Stimulated activated CD4-positive, alpha-beta T cell treated with anti-CD3 and anti-CD28 coated beads, TNF-alpha, amount 100 ng/mL, for 24 hours (primary cell): ENCODE measurements around the gene HNF1B.
A peak's percentile ranks its signal among the peaks of the same experiment; 100 is the strongest.
"Not testable (repeated sequence)": the region's sequence is repeated elsewhere in the genome, so short reads cannot be mapped to it uniquely, and the experiment has no call there.

Experiments used
- DNase-seq, 3 experiments: peaks; one replicate each; pipeline ENCODE4 v3.0.0-alpha.2; 2020; ENCODE audit warnings: low read depth in 3 of 3

HNF1B gene

DNA sequence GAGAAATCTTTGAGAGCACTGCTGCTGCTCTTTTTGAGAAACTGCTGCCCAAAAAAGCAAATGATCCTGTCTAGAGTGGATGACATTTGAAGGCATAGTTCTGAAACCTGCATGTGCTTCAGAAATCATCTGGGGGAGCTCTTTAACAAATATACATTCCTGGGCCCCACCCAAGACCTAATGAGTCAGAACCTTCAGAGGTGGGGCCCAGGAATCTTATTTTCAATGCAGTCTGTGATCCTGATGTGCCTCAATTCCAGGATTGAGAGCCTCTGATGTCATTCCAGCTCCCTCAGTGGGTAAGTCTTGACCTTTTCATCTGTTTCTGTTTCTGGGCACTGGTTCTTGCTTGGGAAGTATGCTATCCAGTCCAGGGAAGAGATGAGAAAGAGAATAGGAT, 42.3 kb downstream of the HNF1B start:
- DNase-seq = no peak

DNA sequence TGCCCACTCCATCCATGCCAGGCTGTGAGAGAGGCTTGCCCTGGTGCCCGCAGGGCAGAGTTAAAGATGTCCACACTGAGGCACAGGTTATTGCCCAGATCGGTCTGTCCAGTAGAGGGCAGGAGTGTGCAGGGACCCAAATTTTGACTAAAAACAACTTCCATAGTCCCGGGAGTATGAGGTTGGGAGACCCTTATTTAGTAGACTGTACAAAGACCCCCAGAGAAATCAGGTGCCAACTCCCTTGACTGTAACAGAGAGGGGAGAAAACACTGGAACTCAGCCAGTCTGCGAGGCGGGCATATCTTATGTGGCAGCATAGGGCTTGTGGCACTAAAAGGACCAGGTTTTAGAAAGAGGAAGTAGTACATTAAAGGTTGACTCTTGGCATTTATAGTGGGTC, 43.4 kb downstream of the HNF1B start:
- DNase-seq = peak in 1 of 3 experiments; percentile 43

DNA sequence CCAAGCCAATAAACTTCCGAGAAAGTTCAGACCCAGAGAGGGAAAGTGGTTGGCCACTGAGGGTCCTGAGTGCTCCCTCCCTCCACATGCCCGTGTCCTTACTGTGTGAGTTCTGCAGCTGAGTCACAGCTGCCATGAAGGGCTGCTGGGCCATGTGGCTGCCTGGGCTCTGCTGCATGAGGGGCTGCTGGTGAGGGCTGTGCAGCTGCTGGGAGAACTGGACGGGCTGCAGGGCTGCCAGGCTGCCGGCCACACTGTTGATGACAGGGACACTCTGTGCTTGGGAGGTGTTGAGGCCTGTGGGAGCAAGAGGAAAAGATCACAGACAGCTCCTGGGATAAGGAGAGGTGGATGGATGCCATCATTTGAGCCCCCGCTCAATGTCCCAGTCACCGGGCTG, 44.0 kb downstream of the HNF1B start:
- no peak for DNase-seq

DNA sequence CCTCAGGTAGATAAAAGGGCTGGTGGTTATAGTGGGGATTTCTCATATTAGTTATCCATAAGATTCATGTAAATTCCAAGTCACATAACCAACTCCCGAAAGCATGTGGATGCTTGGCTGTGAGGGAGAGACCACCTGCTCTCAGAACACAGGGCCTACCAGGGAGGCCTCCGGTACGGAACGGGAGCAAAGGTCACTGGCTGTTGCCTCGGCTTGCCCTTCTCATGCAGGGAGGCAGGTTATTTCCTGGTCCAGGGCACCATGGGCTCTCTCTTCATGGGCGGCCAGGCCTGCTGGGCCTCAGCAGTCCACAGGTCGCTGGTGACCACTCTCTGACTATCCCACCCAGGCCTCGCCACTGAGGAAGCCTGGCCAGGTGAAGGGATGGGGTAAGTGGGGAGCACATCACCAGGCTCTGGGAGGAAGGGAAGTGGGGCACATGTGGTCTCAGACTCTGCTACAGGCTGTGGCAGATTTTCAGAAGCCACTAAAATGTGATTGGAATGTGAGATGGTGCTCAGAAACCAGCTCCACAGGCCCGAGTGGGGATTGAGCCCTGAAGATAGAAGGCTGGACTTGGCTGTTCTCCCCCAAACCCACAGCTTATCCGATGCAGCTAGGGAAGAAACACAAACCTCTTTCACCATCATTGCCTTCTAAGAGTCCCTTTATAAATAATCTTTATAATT, 45.4 kb downstream of the HNF1B start:
- no peak for DNase-seq

DNA sequence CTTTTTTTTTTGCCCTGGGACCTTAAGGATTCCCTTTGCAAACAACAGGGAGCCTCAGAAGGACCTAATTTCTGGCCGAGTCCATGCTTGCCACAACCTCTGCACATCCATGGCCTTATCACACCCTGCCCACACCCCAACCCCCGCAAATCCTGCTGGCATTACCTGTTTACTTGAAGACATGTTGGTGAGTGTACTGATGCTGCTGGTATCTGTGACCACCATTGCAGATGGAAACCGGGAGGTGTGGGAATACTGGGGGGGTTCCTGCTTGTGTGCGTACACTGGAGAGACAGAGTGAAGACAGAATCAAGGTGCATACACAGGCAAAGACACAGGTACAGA, 46.0 kb downstream of the HNF1B start:
- DNase-seq = no peak

DNA sequence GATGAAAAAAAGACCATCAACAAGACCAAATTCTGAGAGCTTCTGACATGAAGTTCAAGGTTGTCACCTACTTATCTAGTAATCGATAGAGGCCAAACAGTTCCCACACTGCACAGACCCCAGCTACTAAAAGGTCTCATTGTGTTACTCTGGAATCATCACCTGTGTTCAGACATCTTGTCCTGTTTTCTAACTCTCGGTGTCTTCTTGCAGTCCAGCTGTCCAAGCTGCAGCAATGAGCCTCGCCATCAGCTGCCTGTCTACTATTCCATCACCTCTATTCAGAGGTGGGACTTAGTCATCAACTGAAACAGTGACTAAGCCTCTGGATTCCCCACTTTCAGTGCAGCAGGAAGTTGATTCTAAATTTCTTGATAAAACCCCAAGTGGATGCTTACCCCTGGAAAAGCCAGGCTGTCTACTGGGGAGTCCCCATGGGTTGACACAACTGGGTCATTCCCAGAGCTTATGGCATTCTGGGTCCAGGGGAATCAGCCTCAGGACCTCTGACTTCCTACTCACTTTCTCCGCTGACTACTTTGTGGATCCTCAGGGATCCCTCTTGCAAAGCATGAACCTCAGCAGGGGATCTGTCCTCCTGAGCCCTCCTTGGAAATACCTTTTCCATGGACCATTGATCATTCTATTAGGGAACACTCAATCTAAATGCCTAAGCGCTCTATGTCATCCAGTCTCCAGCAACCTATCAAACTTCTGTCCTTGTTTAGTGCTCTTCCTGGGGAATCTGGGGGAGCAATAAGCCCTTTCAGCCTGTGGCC, 46.5 kb downstream of the HNF1B start:
- peak in 1 of 3 experiments; percentile 3 for DNase-seq

DNA sequence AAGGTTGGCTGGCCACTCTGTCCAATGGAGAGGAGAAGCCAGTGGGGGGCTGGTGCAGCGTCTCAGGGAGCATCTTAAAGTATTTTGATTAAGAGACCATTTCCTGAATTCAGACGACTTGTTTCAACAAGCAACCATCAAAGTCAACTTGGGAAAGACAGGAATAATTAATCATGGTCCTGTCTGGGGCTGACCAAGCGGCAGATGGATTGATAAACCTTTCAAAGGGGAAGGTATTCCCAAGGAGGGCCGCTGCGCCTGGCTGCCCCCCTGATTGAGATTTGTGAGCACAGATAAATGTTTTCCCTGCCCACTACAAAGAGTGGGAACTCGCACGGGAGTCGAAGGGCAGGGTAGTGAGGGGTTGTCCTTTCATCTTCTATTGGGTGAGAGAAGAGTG, 47.5 kb downstream of the HNF1B start:
- DNase-seq = no peak

DNA sequence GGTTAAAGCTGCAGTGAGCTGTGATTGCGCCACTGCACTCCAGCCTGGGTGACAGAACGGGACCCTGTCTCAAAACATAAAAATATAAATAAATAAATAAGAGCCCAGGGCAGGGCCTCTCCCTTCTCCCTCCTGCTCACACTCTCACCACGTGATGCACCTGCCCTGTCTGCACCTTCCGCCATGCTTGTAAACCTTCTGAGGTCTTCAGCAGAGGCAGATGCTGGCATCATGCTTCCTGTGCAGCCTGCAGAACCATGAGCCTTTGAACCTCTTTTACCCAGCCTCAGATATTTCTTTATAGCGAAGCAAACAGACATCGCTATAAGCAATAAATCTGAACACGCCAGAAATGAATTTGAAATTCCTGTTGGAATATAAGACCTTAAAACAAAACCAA, 48.5 kb downstream of the HNF1B start:
- DNase-seq = no peak

DNA sequence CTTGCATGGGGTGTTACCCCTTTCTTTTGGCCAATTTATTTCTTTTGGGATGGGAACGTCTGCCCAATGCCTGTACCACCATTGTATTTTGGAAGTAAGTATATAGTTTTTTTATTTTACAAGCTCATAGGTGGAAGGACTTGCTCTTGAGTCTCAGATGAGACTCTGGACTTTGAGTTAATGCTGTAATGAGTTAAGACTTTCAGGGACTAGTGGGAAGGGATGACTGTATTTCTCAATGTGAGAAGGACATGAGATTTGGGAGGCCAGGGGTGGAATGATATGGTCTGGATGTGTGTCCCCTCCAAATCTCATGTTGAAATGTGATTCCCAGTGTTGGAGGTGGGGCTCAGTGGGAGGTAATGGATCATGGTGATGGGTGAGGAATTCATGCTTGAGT, 49.1 kb downstream of the HNF1B start:
- no peak for DNase-seq

DNA sequence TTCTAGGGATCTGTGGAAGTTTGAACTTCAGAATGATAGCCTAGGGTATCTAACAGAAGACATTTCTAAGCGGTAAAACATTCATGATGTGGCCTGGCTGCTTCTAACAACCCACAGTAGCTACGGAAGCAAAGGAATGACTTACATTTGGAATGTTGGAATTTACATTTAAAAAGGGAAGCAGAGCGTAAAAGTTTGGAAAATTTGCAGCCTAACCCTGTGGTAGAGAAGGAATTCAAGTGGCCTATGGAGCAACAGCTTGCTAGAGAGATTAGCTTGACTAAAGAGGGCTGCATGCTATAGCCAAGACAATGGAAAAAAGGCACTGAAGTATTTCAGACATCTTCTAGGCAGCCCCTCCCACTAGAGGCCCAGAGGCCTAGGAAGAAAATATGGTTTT, 50.1 kb downstream of the HNF1B start:
- DNase-seq = no peak

DNA sequence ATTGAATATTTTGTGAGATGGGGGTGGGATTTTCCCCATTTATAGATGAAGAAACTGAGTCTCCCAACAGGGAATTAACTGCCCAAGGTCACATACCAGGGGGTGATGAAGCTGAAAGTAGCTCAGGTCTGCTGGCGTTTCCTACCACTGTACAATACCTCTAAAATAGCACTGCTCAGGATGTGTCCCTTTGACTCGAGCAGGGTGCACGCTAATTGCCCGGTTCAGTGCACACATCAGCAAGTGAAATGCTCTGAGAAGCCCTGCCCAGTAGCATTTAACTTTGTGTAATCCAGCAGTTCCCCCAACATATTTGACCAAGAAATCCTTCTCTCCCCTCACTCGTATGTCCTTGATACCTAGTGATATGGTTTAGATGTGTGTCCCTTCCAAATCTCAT, 51.5 kb downstream of the HNF1B start:
- no peak for DNase-seq

DNA sequence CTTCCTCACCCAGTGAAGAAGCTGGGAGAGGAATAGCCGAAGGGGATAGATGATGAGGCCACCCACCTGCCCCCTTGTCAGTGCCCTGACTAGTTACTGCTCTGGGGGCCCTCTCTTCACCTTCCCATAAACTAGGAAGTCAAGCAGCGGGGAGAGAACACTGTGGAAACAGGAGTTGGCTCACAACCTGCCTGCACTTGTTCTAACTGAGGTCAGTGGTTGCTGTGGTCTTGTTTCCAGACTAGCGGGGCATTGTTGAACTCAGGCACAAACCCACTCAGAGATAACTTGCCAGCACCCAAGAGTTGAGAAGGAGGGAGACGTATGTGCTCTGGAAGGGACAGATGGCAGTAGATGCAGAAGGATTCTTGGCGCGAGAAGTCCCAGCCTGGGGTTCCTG, 53.1 kb downstream of the HNF1B start:
- DNase-seq = no peak

DNA sequence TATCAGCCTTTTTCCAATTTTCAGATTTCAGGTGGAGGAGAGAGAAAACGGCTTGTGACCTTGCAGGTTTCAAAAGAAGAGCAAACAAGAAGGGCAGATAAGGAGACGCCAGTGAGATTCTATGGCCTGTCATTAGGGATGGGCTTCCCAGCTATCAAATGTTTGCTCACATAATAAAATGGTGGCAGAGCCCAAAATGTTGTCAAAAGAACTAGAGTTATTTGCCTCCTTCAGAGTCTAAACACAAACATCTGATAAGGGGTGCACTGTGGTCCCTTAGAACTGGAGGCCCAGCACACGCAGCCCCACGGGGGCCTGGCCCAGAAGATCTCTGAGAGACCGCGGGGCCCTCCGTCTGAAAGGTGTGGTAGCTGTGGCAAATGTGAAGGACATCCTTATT, 55.5 kb downstream of the HNF1B start:
- DNase-seq = no peak

DNA sequence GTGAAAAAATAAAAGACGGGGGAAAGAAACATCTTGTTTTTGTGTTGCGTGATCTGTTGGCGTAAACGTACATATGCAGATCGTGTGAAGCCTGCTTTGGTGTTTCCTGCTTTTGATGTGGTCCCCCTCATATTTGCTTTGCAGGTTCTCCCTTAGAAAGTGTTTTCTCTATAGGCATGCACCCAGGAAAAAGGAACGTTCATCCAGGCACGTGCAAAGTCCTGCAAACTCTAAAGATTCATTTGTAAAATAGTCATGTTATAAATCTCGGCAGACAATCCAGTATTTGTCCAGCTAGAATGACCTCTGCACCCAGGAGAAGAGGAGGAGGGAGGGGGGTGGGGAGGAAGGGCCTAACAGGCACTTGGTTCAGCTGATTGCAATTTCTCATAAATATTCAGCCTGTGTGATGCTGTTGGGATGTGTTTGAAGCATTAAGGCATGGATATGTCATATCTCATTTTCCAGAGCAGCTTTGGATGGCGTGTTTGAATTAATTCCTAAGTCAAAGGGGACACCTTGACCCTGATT, 61.3 kb downstream of the HNF1B start:
- DNase-seq = no peak

DNA sequence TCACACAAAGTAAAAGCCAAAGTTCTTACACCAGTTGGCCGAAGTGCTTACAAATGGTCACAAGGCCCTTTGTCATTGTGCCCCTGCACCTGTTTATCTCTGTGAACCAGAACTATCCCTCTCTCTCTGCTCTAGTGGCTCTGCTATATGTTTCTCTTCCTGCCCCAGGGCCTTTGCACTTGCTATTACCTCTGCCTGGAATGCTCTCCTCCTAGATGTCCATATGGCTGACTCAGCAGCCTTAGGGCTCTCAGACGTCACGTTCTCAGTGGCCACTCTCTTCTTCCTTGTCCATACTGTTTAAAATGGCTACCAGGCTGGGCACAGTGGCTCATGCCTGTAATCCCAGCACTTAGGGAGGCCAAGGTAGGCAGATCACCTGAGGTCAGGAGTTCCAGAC, 62.9 kb downstream of the HNF1B start:
- no peak for DNase-seq

DNA sequence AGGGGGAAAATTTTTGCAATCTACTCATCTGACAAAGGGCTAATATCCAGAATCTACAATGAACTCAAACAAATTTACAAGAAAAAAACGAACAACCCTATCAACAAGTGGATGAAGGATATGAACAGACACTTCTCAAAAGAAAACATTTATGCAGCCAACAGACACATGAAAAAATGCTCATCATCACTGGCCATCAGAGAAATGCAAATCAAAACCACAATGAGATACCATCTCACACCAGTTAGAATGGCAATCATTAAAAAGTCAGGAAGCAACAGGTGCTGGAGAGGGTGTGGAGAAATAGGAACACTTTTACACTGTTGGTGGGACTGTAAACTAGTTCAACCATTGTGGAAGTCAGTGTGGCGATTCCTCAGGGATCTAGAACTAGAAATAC, 64.9 kb downstream of the HNF1B start:
- not testable (repeated sequence) for DNase-seq

DNA sequence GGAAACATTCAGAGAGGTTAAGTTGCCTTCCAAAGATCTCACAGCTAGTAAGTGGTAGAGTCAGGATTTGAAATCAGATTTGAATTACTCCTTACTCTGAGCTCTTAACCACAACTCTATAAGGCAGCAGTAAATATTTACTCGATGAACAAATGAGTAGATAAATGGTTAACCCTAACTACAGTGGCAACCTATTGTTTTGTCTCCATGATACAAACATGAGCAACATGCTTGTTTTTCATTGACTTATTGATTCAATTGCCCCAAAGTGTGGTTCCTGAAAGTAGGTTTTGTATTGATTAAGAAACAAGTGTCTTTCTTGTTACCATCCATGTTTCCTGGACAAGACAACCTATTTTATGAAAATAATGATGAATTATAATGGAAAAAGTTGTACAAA, 66.8 kb downstream of the HNF1B start:
- no peak for DNase-seq

DNA sequence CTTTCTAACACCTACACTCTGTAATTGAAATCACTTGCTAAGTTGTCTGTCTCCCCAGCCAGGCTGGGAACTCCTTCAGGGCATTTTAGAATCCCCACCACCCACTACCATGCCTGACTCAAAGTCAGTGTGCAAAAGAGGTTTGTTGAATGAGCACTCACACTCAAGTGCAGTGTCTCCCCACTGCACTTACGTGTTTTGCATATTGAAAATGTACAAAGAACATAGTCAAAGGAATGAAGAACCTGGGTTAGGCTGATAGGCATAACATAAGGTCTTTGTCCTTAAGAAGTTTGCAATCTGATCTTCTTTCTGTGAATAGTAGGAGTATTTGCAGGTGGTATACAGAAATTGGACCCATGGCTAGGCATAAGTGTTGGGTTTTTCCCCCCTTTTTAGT, 67.8 kb downstream of the HNF1B start:
- no peak for DNase-seq

DNA sequence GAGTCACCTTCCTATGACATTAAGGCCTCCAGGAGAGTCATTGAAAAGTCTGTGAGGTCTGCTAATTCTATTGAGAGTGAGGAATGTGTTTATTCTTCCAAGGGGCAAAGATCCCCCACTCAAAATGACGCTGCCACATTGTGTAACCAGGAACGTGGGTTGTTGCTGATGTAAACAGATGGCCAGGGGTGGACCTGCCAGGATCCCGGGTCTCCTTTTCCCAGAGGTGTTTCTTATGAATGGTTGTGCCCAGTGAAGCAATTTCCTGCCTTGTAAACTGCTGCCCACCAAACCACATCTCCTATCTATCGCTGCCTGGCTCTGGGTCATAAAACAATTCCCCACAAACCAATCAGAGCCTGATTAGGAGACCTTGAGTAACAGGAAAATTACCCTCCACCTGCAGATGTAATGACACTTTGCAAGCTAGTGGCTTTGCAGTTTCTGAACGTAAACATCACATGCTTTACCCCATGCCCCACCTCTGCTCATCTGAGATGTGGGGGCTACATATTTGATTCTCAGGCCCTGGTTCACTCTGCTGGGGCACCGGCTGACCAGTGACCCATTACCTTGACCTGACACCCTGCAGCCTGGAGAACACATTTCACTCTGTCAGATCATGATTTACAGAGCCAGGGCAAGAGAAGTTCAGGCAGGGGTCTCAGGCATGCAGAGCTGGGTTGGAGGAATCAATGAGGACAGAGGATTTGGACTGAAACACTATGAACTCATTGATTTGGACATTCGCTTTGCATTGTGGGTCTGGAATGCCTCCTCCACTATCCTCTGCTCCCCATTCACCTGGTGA, 68.5 kb downstream of the HNF1B start:
- no peak for DNase-seq

DNA sequence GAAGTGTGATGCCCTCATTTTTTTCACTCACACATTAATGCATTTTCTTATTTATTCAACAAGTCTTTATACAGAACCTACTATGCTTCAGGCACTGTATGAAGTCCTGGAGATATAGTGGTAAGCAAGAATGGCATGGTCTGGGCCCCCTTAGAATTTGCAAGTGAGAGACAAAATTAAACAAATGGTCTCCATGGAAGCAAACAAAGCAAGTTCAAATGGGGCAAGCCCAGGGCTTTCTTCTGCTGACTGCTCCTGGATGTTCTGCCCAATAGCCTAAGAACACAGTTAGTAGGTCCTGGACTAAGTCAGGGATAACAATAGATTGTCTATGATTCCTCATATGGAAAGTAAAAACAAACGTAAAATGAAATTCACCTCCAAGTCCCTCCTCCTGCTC, 70.3 kb downstream of the HNF1B start:
- no peak for DNase-seq

DNA sequence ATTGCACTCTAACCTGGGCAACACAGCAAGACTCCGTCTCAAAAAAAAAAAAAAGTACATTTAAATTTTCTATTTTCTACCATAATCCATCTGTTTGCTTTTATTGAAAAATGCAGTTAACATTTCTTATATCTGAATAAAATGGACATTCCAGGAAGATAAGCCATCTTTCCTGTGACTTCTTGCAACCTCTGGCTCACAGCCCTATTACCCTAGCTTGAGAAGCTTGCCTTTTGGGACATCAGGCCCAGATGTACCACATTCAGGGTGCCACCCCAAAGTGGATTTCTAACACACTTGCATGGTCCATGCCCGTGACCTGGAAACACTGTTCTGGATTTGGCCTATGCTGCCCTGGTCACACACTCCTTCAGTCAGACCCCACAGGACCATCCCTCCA, 71.5 kb downstream of the HNF1B start:
- no peak for DNase-seq

DNA sequence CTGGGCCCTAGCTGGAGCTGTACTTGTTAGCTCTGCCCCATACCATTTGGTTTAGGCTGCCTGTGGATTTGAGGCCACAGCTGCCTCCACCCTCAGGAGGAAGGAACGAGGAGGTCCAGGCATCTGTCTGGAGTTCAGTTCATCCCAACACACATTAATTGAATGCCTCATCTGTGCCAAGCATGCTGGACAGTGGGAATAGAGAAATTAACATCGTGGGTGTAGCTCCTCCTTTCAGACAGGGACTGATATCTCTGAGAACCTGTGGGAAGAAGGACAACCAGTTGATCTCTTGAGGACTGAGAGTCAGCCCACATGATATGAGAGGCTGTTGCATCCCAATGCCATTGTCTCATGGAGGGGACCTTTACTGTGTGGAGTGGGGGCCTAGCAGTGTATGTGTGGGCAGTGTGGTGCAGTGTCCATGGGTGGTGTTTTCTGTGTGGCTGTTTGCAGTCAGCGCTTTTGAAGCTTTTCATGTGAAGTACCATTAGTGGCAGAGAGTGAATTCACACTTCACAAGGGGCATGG, 72.2 kb downstream of the HNF1B start:
- DNase-seq = no peak
